GM12865 (cell line): ENCODE data around the gene CLPX.
"Not testable (repeated sequence)": the region's sequence is repeated elsewhere in the genome, so short reads cannot be mapped to it uniquely, and the experiment has no call there.

Experiments
- DNase-seq: peaks from one replicate; pipeline ENCODE4 v3.0.0; 2010; ENCODE audit warnings: low read depth
- H3K4me3 ChIP-seq: 2 replicates; pipeline ENCODE4 v1.5.1; 2011; ENCODE audit warnings: mild to moderate bottlenecking, low read depth, low read length, control low read depth
- CTCF ChIP-seq: IDR thresholded peaks from 2 replicates; pipeline ENCODE4 v1.5.1; 2011; ENCODE audit warnings: low read length, control low read depth, low read depth, inconsistent platforms; ENCODE audit not compliant: insufficient read depth; ENCODE audit errors: missing control alignments

The CLPX gene

GRCh38 chr15:65105038-65105437 lies 80.1 kb downstream of the CLPX start:
- no peak overlapping the region for H3K4me3 ChIP-seq
- DNase-seq = no peak
- TF ChIP-seq CTCF = no peak

- H3K4me3 ChIP-seq = no peak overlapping the region
- no peak for TF ChIP-seq CTCF
Observed at GRCh38 chr15:65102912-65103311, 82.2 kb downstream of the CLPX start.

GRCh38 chr15:65101891-65102708 lies 83.0 kb downstream of the CLPX start:
- TF ChIP-seq CTCF = no peak
- H3K4me3 ChIP-seq = no peak overlapping the region

More at GRCh38 chr15:65102912-65103311, 82.2 kb downstream of the CLPX start:
- no peak for DNase-seq

GRCh38 chr15:65101411-65101890 lies 83.7 kb downstream of the CLPX start:
- peak; percentile 71 for TF ChIP-seq CTCF
- DNase-seq = peak; percentile 65
- no peak overlapping the region for H3K4me3 ChIP-seq

More at GRCh38 chr15:65101891-65102708, 83.0 kb downstream of the CLPX start:
- no peak for DNase-seq

DNA sequence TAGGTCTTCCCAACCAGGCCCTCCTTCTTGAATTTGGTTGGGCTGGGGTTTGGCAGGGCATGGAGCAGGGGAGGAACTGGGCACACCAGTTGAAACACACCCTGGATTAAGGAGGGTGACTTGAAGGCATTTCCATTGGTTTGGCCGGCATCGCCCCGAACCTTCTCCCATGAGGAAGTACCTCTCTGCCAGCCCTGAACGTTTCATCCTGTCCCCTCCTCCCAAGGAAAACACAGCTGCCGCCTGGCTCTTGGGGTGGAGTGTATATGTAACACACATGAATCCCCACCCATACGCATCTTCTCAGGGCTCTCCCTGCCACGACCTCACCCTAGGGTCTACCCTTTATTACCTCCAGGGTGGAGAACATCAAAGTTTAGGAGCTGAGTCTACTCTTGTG lies 84.7 kb downstream of the CLPX start:
- no peak overlapping the region for H3K4me3 ChIP-seq
- TF ChIP-seq CTCF = no peak
- no peak for DNase-seq

GRCh38 chr15:65099801-65100200 lies 85.3 kb downstream of the CLPX start:
- DNase-seq, H3K4me3 ChIP-seq: not testable (repeated sequence)

DNA sequence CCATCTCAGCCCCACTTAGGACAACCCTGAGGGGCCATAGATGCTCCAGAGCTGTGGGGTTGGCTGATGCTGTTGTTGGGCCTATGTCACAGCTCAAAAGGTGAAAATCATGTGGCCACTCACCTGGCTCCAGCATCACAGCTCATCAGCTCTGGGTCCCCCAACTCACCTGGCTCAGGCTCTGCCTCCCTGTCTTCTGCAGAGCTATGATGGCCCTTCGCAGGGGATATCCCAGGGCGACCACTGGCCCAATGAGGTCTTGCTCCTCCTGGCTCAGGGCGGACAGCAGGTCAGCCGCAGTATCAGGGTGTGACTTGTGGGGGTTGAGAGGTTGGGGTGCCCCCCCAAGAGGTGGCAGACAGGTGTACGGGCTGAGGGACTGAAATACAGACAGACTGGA lies 85.8 kb downstream of the CLPX start:
- TF ChIP-seq CTCF = no peak
- no peak for DNase-seq
- H3K4me3 ChIP-seq = no peak overlapping the region
